ENCODE data around the gene CACNA1C. TPM values are rescaled to one million over a fixed set of nuclear protein-coding genes. Genes with fewer than 3 reads are reported as not detected.

CACNA1C gene
- total RNA-seq, 1 donor from 2014 or later, result 15.6 TPM

- Histone ChIP-seq H3K36me3 (no peaks in the 10 kb centered on the region), H3K9me3 (no peaks in the 10 kb centered on the region), H3K4me1 (no peaks in the 10 kb centered on the region), H3K4me3 (no peak overlapping the region), H3K27me3 (no peaks in the 10 kb centered on the region), H3K27ac (no peak overlapping the region)
- intact Hi-C loops (cut with DNase I), result no loop called here
- DNase-seq, result peak; percentile 22
- ATAC-seq, result no peak
- TF ChIP-seq CTCF (IDR thresholded peaks at IDR 0.05), result no peak
Measured at GRCh38 chr12:2541631-2542204, 488.9 kb downstream of the CACNA1C start.

- ATAC-seq (no peak), DNase-seq (peak; percentile 0)
- H3K27me3 ChIP-seq, result no peaks in the 10 kb centered on the region
- H3K4me3 ChIP-seq, result no peak overlapping the region
- no peaks in the 10 kb centered on the region for H3K9me3 ChIP-seq
- intact Hi-C loops (cut with DNase I), result no loop called here
- no peak overlapping the region for H3K27ac ChIP-seq
- TF ChIP-seq CTCF (IDR thresholded peaks at IDR 0.05), result no peak
- H3K4me1 ChIP-seq, result no peaks in the 10 kb centered on the region
- H3K36me3 ChIP-seq, result no peaks in the 10 kb centered on the region
Measured at GRCh38 chr12:2543801-2544200, 491.0 kb downstream of the CACNA1C start.

GRCh38 chr12:2544230-2544629, 491.4 kb downstream of the CACNA1C start:
- ATAC-seq, result no peak
- intact Hi-C loops (cut with DNase I), result no loop called here
- Histone ChIP-seq H3K9me3 (no peaks in the 10 kb centered on the region), H3K27me3 (no peaks in the 10 kb centered on the region), H3K4me1 (no peaks in the 10 kb centered on the region), H3K36me3 (no peaks in the 10 kb centered on the region), H3K4me3 (no peak overlapping the region), H3K27ac (no peak overlapping the region)
- no peak for TF ChIP-seq CTCF (IDR thresholded peaks at IDR 0.05)
- peak; percentile 6 for DNase-seq

GRCh38 chr12:2547273-2548044, 494.7 kb downstream of the CACNA1C start:
- Histone ChIP-seq H3K27me3 (no peaks in the 10 kb centered on the region), H3K9me3 (no peaks in the 10 kb centered on the region), H3K27ac (no peak overlapping the region), H3K36me3 (no peaks in the 10 kb centered on the region), H3K4me1 (no peaks in the 10 kb centered on the region), H3K4me3 (no peak overlapping the region)
- DNase-seq, result peak; percentile 60
- ATAC-seq, result peak; percentile 79
- TF ChIP-seq CTCF (IDR thresholded peaks at IDR 0.05), result no peak
- intact Hi-C loops (cut with DNase I), result no loop called here

- Histone ChIP-seq H3K9me3 (no peaks in the 10 kb centered on the region), H3K36me3 (no peaks in the 10 kb centered on the region), H3K4me3 (no peak overlapping the region), H3K27ac (no peak overlapping the region), H3K4me1 (no peaks in the 10 kb centered on the region), H3K27me3 (no peaks in the 10 kb centered on the region)
- TF ChIP-seq CTCF (IDR thresholded peaks at IDR 0.05), result no peak
- peak; percentile 17 for DNase-seq
- no peak for ATAC-seq
- intact Hi-C loops (cut with DNase I), result no loop called here
Measured at GRCh38 chr12:2548081-2548480, 495.3 kb downstream of the CACNA1C start.

All from upper lobe of right lung (tissue), 1 donor.